ENCODE measurements around the gene THSD7B. TPM values are rescaled to one million over a fixed set of nuclear protein-coding genes. Genes with fewer than 3 reads are reported as not detected.
"Not testable (repeated sequence)": the region's sequence is repeated elsewhere in the genome, so short reads cannot be mapped to it uniquely, and the experiment has no call there.

THSD7B gene
- under 1 TPM; 0.19 to 0.49 TPM for total RNA-seq

GRCh38 chr2:136765256-136766072, at the start of gene THSD7B:
Gene THSD7B, plus strand, starts transcription at chr2:136765545. Its CDS starts 116,634 bp downstream, at chr2:136882179.
- no peaks in the 10 kb centered on the region for H3K9me3 Mint-ChIP-seq
- peaks cover 64% of the 10 kb centered on the region for H3K27me3 Mint-ChIP-seq (ENCODE audit: low read depth)
- H3K4me3 Mint-ChIP-seq, result peak within 1 kb of the TSS; percentile 66 to 74
- DNase-seq, result peak in 1 of 2 donors; percentile 1
- H3K27ac Mint-ChIP-seq, result no peak within 1 kb of the TSS
- ATAC-seq (replicated peaks in 1 of 2), result peak; percentile 17 to 44
- H3K4me1 Mint-ChIP-seq (ENCODE audit: low read depth), result peaks cover 11% of the 10 kb centered on the region
- H3K36me3 Mint-ChIP-seq (ENCODE audit: insufficient read depth in 2 of 2), result no peaks in the 10 kb centered on the region

GRCh38 chr2:136718273-136718672, 47.1 kb upstream of the THSD7B start:
- H3K36me3 Mint-ChIP-seq (ENCODE audit: insufficient read depth in 2 of 2), result no peaks in the 10 kb centered on the region
- H3K27ac Mint-ChIP-seq, result no peak overlapping the region
- no peak overlapping the region for H3K4me3 Mint-ChIP-seq
- H3K27me3 Mint-ChIP-seq (ENCODE audit: low read depth), result no peaks in the 10 kb centered on the region
- DNase-seq (no peak), ATAC-seq (replicated peaks in 1 of 2) (no peak)
- H3K4me1 Mint-ChIP-seq (ENCODE audit: low read depth), result no peaks in the 10 kb centered on the region
- H3K9me3 Mint-ChIP-seq, result peaks cover 0 to 2% of the 10 kb centered on the region in 2 donors

- Mint-ChIP-seq H3K9me3 (no peaks in the 10 kb centered on the region), H3K36me3 (ENCODE audit: insufficient read depth in 2 of 2) (no peaks in the 10 kb centered on the region), H3K4me3 (no peak overlapping the region), H3K27me3 (ENCODE audit: low read depth) (no peaks in the 10 kb centered on the region), H3K27ac (no peak overlapping the region), H3K4me1 (ENCODE audit: low read depth) (no peaks in the 10 kb centered on the region)
- no peak for DNase-seq
- ATAC-seq (replicated peaks in 1 of 2), result no peak
Measured at GRCh38 chr2:136727973-136728699, 37.2 kb upstream of the THSD7B start.

GRCh38 chr2:136736236-136736635, 29.1 kb upstream of the THSD7B start:
- Mint-ChIP-seq H3K4me1 (ENCODE audit: low read depth) (no peaks in the 10 kb centered on the region), H3K27me3 (ENCODE audit: low read depth) (peaks cover 16% of the 10 kb centered on the region), H3K4me3 (no peak overlapping the region), H3K27ac (no peak overlapping the region), H3K36me3 (ENCODE audit: insufficient read depth in 2 of 2) (no peaks in the 10 kb centered on the region), H3K9me3 (no peaks in the 10 kb centered on the region)
- ATAC-seq (replicated peaks in 1 of 2), result no peak
- DNase-seq, result no peak

GRCh38 chr2:136738044-136738443, 27.3 kb upstream of the THSD7B start:
- Mint-ChIP-seq H3K27me3 (ENCODE audit: low read depth) (peaks cover 16% of the 10 kb centered on the region), H3K9me3 (no peaks in the 10 kb centered on the region), H3K36me3 (ENCODE audit: insufficient read depth in 2 of 2) (no peaks in the 10 kb centered on the region), H3K4me3 (no peak overlapping the region), H3K4me1 (ENCODE audit: low read depth) (no peaks in the 10 kb centered on the region), H3K27ac (no peak overlapping the region)
- ATAC-seq (replicated peaks in 1 of 2), result no peak
- no peak for DNase-seq

GRCh38 chr2:136741471-136741870, 23.9 kb upstream of the THSD7B start:
- ATAC-seq (replicated peaks in 1 of 2), result no peak
- no peak overlapping the region for H3K27ac Mint-ChIP-seq
- no peaks in the 10 kb centered on the region for H3K4me1 Mint-ChIP-seq (ENCODE audit: low read depth)
- H3K9me3 Mint-ChIP-seq, result no peaks in the 10 kb centered on the region
- DNase-seq, result no peak
- H3K4me3 Mint-ChIP-seq, result no peak overlapping the region
- H3K36me3 Mint-ChIP-seq (ENCODE audit: insufficient read depth in 2 of 2), result no peaks in the 10 kb centered on the region
- H3K27me3 Mint-ChIP-seq (ENCODE audit: low read depth), result peaks cover 29% of the 10 kb centered on the region

- Mint-ChIP-seq H3K4me1 (ENCODE audit: low read depth) (no peaks in the 10 kb centered on the region), H3K9me3 (no peaks in the 10 kb centered on the region), H3K36me3 (ENCODE audit: insufficient read depth in 2 of 2) (no peaks in the 10 kb centered on the region), H3K27ac (no peak overlapping the region), H3K4me3 (no peak overlapping the region), H3K27me3 (ENCODE audit: low read depth) (peaks cover 2% of the 10 kb centered on the region)
- ATAC-seq (replicated peaks in 1 of 2) (no peak), DNase-seq (no peak)
Measured at GRCh38 chr2:136750065-136750464, 15.3 kb upstream of the THSD7B start.

GRCh38 chr2:136751406-136751805, 13.9 kb upstream of the THSD7B start:
- Mint-ChIP-seq H3K36me3 (ENCODE audit: insufficient read depth in 2 of 2) (no peaks in the 10 kb centered on the region), H3K4me1 (ENCODE audit: low read depth) (no peaks in the 10 kb centered on the region), H3K27me3 (ENCODE audit: low read depth) (peaks cover 8% of the 10 kb centered on the region), H3K4me3 (no peak overlapping the region), H3K9me3 (no peaks in the 10 kb centered on the region), H3K27ac (peak overlapping the region; percentile 44)
- DNase-seq (no peak), ATAC-seq (replicated peaks in 1 of 2) (no peak)

GRCh38 chr2:136758504-136758903, 6.8 kb upstream of the THSD7B start:
- not testable (repeated sequence) for H3K27ac Mint-ChIP-seq; H3K9me3 Mint-ChIP-seq; ATAC-seq (replicated peaks in 1 of 2); H3K36me3 Mint-ChIP-seq (ENCODE audit: insufficient read depth in 2 of 2); DNase-seq; H3K4me1 Mint-ChIP-seq (ENCODE audit: low read depth); H3K4me3 Mint-ChIP-seq
- peaks cover 32% of the 10 kb centered on the region for H3K27me3 Mint-ChIP-seq (ENCODE audit: low read depth)

- Mint-ChIP-seq H3K4me3 (peak overlapping the region; percentile 66 to 74), H3K27me3 (ENCODE audit: low read depth) (peaks cover 64% of the 10 kb centered on the region), H3K27ac (no peak overlapping the region), H3K9me3 (no peaks in the 10 kb centered on the region), H3K4me1 (ENCODE audit: low read depth) (peaks cover 11% of the 10 kb centered on the region), H3K36me3 (ENCODE audit: insufficient read depth in 2 of 2) (no peaks in the 10 kb centered on the region)
- ATAC-seq (replicated peaks in 1 of 2) (peak; percentile 26 to 39), DNase-seq (peak in 1 of 2 donors; percentile 4)
Measured at GRCh38 chr2:136764452-136765255, 691 bp upstream of the THSD7B start.

GRCh38 chr2:136766073-136766404, 694 bp downstream of the THSD7B start:
- Mint-ChIP-seq H3K36me3 (ENCODE audit: insufficient read depth in 2 of 2) (no peaks in the 10 kb centered on the region), H3K27me3 (ENCODE audit: low read depth) (peaks cover 62% of the 10 kb centered on the region), H3K27ac (no peak overlapping the region), H3K4me3 (peak overlapping the region; percentile 28 to 74), H3K9me3 (no peaks in the 10 kb centered on the region), H3K4me1 (ENCODE audit: low read depth) (peaks cover 11% of the 10 kb centered on the region)
- DNase-seq (no peak), ATAC-seq (replicated peaks in 1 of 2) (no peak)

GRCh38 chr2:136767030-136767429, 1.7 kb downstream of the THSD7B start:
- DNase-seq (no peak), ATAC-seq (replicated peaks in 1 of 2) (no peak)
- Mint-ChIP-seq H3K27me3 (ENCODE audit: low read depth) (peaks cover 56% of the 10 kb centered on the region), H3K4me1 (ENCODE audit: low read depth) (peaks cover 11% of the 10 kb centered on the region), H3K27ac (no peak overlapping the region), H3K9me3 (no peaks in the 10 kb centered on the region), H3K36me3 (ENCODE audit: insufficient read depth in 2 of 2) (no peaks in the 10 kb centered on the region), H3K4me3 (no peak overlapping the region)

- Mint-ChIP-seq H3K4me3 (no peak overlapping the region), H3K27ac (no peak overlapping the region), H3K4me1 (ENCODE audit: low read depth) (peaks cover 1% of the 10 kb centered on the region), H3K27me3 (ENCODE audit: low read depth) (peaks cover 27% of the 10 kb centered on the region), H3K9me3 (no peaks in the 10 kb centered on the region), H3K36me3 (ENCODE audit: insufficient read depth in 2 of 2) (no peaks in the 10 kb centered on the region)
- no peak for ATAC-seq (replicated peaks in 1 of 2)
- no peak for DNase-seq
Measured at GRCh38 chr2:136769871-136770270, 4.5 kb downstream of the THSD7B start.
